ENCODE results near the gene DMKN.

Gene DMKN

GRCh38 chr19:35534803-35535480 is 21.5 kb upstream of the DMKN start:
- WGBS, 2 experiments (ENCODE audit: insufficient coverage in 2 of 2) = 85 to 94% methylated on average over 5 to 8 of the region's 10 CpGs
- H3K36me3 ChIP-seq (ENCODE audit: control insufficient read depth, insufficient read depth, low read length) = no peaks in the 10 kb centered on the region

GRCh38 chr19:35533822-35534392 is 20.5 kb upstream of the DMKN start:
- Histone ChIP-seq H3K36me3 (ENCODE audit: control insufficient read depth, insufficient read depth, low read length) (no peaks in the 10 kb centered on the region), H3K4me1 (ENCODE audit: control insufficient read depth, insufficient read depth, low read length, poor library complexity, severe bottlenecking) (no peaks in the 10 kb centered on the region), H3K4me3 (ENCODE audit: extremely low read depth, insufficient read depth, low read length, poor library complexity, severe bottlenecking) (no peak overlapping the region), H3K27ac (ENCODE audit: low read depth, low read length, severe bottlenecking) (no peak overlapping the region), H3K9me3 (ENCODE audit: control insufficient read depth, low read length) (no peaks in the 10 kb centered on the region)
- WGBS, 2 experiments (ENCODE audit: insufficient coverage in 2 of 2) = 85 to 86% methylated on average over 18 to 26 of the region's 30 CpGs

More at GRCh38 chr19:35534803-35535480, 21.5 kb upstream of the DMKN start:
- Histone ChIP-seq H3K4me1 (ENCODE audit: control insufficient read depth, insufficient read depth, low read length, poor library complexity, severe bottlenecking) (no peaks in the 10 kb centered on the region), H3K27ac (ENCODE audit: low read depth, low read length, severe bottlenecking) (no peak overlapping the region), H3K4me3 (ENCODE audit: extremely low read depth, insufficient read depth, low read length, poor library complexity, severe bottlenecking) (no peak overlapping the region), H3K9me3 (ENCODE audit: control insufficient read depth, low read length) (no peaks in the 10 kb centered on the region)

DNA sequence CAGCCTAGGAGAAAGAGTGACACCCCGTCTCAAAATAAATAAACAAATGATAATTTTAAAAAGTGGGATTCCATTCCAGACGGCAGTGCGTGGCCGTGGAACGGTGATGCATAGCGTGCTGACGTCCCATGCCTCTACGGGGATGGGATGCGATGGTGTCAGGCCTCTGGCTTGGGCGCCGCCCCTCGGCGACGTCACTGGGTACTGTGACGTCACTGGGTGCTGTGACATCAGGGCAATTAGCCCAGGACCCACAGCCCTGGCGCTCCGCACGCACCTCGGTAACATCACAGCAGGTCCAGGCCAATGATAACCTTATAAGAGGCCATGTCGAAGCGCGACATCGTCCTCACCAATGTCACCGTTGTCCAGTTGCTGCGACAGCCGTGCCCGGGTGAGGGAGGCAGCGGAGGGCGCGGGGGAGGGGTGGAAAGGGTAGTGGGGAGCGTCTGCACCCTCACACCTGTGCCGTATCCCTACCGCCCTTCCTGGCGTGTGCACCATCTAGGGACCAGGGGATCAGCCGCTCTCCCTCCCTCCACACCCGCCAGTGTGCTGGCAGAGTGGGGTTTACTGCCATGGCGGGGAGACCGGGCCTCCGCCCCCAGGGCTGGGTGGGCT is 19.9 kb upstream of the DMKN start, which contains the start of gene GAPDHS:
GAPDHS (plus strand) TSS at position 256 of the 621 bp plus-strand sequence; CDS start at position 328, 72 bp downstream.
- WGBS, 2 experiments (ENCODE audit: insufficient coverage in 2 of 2) = 89 to 95% methylated on average over 27 to 32 of the region's 39 CpGs
- Histone ChIP-seq H3K4me1 (ENCODE audit: control insufficient read depth, insufficient read depth, low read length, poor library complexity, severe bottlenecking) (no peaks in the 10 kb centered on the region), H3K36me3 (ENCODE audit: control insufficient read depth, insufficient read depth, low read length) (no peaks in the 10 kb centered on the region), H3K9me3 (ENCODE audit: control insufficient read depth, low read length) (no peaks in the 10 kb centered on the region), H3K4me3 (ENCODE audit: extremely low read depth, insufficient read depth, low read length, poor library complexity, severe bottlenecking) (no peak within 1 kb of the TSS), H3K27ac (ENCODE audit: low read depth, low read length, severe bottlenecking) (no peak within 1 kb of the TSS)

DNA sequence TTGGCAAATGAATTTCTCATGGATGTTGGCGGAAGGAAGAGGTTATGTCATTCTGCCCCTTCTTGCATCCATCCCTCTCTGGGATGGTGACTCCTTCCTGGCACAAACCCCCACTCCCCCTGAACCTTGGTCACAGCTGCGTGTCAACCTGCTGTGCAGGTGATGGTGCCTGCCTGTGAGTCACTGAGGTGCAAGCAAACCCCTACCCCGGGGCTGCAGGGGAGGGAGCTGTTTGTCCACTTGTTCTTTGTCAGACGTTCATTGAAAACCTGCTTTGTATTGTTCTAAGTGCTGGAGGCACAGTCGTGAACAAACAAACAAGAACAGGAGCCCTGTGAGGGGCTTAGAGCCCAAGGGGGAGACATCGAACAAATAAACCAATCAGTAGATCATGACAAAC is 17.8 kb upstream of the DMKN start:
- 32 to 57% methylated on average over 3 to 5 of the region's 6 CpGs for WGBS, 2 experiments (ENCODE audit: insufficient coverage in 2 of 2)
- Histone ChIP-seq H3K4me1 (ENCODE audit: control insufficient read depth, insufficient read depth, low read length, poor library complexity, severe bottlenecking) (no peaks in the 10 kb centered on the region), H3K9me3 (ENCODE audit: control insufficient read depth, low read length) (no peaks in the 10 kb centered on the region), H3K27ac (ENCODE audit: low read depth, low read length, severe bottlenecking) (no peak overlapping the region), H3K4me3 (ENCODE audit: extremely low read depth, insufficient read depth, low read length, poor library complexity, severe bottlenecking) (no peak overlapping the region), H3K36me3 (ENCODE audit: control insufficient read depth, insufficient read depth, low read length) (no peaks in the 10 kb centered on the region)

- no peak overlapping the region for H3K4me3 ChIP-seq (ENCODE audit: extremely low read depth, insufficient read depth, low read length, poor library complexity, severe bottlenecking)
- no peaks in the 10 kb centered on the region for H3K9me3 ChIP-seq (ENCODE audit: control insufficient read depth, low read length)
- H3K27ac ChIP-seq (ENCODE audit: low read depth, low read length, severe bottlenecking) = no peak overlapping the region
- 81 to 89% methylated on average over 16 to 18 of the region's 19 CpGs for WGBS, 2 experiments (ENCODE audit: insufficient coverage in 2 of 2)
- no peaks in the 10 kb centered on the region for H3K36me3 ChIP-seq (ENCODE audit: control insufficient read depth, insufficient read depth, low read length)
- no peaks in the 10 kb centered on the region for H3K4me1 ChIP-seq (ENCODE audit: control insufficient read depth, insufficient read depth, low read length, poor library complexity, severe bottlenecking)
These were observed 16.1 kb upstream of the DMKN start for GRCh38 chr19:35529241-35530218.

DNA sequence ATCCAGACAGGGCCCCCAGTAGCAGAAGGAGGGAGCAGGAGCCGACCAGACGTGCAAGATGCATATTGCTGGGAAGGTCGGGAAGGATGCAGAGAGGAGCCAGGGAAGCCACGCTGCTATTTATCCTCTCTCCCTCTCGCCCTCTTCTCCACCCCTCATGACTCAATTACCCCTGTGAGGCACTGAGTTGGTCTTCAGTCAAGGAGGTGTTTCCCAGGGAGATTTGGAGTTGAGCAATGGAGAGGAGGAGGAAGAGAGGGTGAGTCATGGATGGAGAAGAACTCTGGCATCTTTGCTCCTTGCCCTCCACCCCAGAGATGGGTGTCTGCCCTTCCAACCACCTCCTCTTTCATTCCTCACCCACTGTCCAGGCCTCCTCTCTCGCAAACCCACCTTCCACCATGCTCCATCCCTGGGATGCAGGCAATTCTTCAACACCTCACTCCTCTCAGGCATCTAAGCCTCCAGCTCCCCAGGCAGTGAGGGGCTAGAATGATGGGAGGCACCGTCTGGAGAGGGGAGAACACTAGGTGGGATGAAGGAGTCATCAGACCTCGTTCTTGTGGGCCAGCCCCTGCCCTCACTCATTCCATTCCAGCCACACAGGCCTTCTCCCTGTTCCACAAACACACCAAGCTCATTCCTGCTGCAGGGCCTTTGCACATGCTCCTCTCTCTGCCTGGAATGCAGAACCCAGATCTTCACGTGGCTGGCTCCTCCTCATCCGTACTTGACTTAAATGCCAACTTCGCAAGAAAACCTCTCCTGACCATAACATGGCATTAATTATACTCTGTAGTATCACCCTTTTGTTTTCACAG is 15.0 kb upstream of the DMKN start, which contains the start of gene SBSN:
SBSN (minus strand) TSS at position 94 of the 821 bp plus-strand sequence; CDS start at position 64, 30 bp downstream.
- 76 to 81% methylated on average over 3 to 4 of the region's 11 CpGs for WGBS, 2 experiments (ENCODE audit: insufficient coverage in 2 of 2)
- H3K27ac ChIP-seq (ENCODE audit: low read depth, low read length, severe bottlenecking) = no peak within 1 kb of the TSS
- H3K4me1 ChIP-seq (ENCODE audit: control insufficient read depth, insufficient read depth, low read length, poor library complexity, severe bottlenecking) = no peaks in the 10 kb centered on the region
- H3K36me3 ChIP-seq (ENCODE audit: control insufficient read depth, insufficient read depth, low read length) = no peaks in the 10 kb centered on the region
- H3K4me3 ChIP-seq (ENCODE audit: extremely low read depth, insufficient read depth, low read length, poor library complexity, severe bottlenecking) = no peak within 1 kb of the TSS
- no peaks in the 10 kb centered on the region for H3K9me3 ChIP-seq (ENCODE audit: control insufficient read depth, low read length)

- Histone ChIP-seq H3K9me3 (ENCODE audit: control insufficient read depth, low read length) (no peaks in the 10 kb centered on the region), H3K36me3 (ENCODE audit: control insufficient read depth, insufficient read depth, low read length) (no peaks in the 10 kb centered on the region), H3K27ac (ENCODE audit: low read depth, low read length, severe bottlenecking) (no peak overlapping the region), H3K4me3 (ENCODE audit: extremely low read depth, insufficient read depth, low read length, poor library complexity, severe bottlenecking) (no peak overlapping the region), H3K4me1 (ENCODE audit: control insufficient read depth, insufficient read depth, low read length, poor library complexity, severe bottlenecking) (no peaks in the 10 kb centered on the region)
- 82 to 87% methylated on average over 3 to 4 of the region's 4 CpGs for WGBS, 2 experiments (ENCODE audit: insufficient coverage in 2 of 2)
These were observed 12.4 kb upstream of the DMKN start for GRCh38 chr19:35525873-35526272.

- H3K27ac ChIP-seq (ENCODE audit: low read depth, low read length, severe bottlenecking) = no peak overlapping the region
- no peak overlapping the region for H3K4me3 ChIP-seq (ENCODE audit: extremely low read depth, insufficient read depth, low read length, poor library complexity, severe bottlenecking)
- 0 to 42% methylated on average over 1 to 10 of the region's 11 CpGs for WGBS, 2 experiments (ENCODE audit: insufficient coverage in 2 of 2)
- H3K9me3 ChIP-seq (ENCODE audit: control insufficient read depth, low read length) = no peaks in the 10 kb centered on the region
- H3K4me1 ChIP-seq (ENCODE audit: control insufficient read depth, insufficient read depth, low read length, poor library complexity, severe bottlenecking) = peaks cover under 1% of the 10 kb centered on the region
- H3K36me3 ChIP-seq (ENCODE audit: control insufficient read depth, insufficient read depth, low read length) = no peaks in the 10 kb centered on the region
These were observed 10.9 kb upstream of the DMKN start for GRCh38 chr19:35524181-35524837.

- H3K27ac ChIP-seq (ENCODE audit: low read depth, low read length, severe bottlenecking) = no peak overlapping the region
- no peaks in the 10 kb centered on the region for H3K36me3 ChIP-seq (ENCODE audit: control insufficient read depth, insufficient read depth, low read length)
- no peaks in the 10 kb centered on the region for H3K9me3 ChIP-seq (ENCODE audit: control insufficient read depth, low read length)
- H3K4me3 ChIP-seq (ENCODE audit: extremely low read depth, insufficient read depth, low read length, poor library complexity, severe bottlenecking) = no peak overlapping the region
- peaks cover 14% of the 10 kb centered on the region for H3K4me1 ChIP-seq (ENCODE audit: control insufficient read depth, insufficient read depth, low read length, poor library complexity, severe bottlenecking)
- WGBS, 2 experiments (ENCODE audit: insufficient coverage in 2 of 2) = 90 to 92% methylated on average over 7 to 8 of the region's 12 CpGs
These were observed 9.4 kb upstream of the DMKN start for GRCh38 chr19:35522745-35523327.

Data from mesodermal cell (in vitro differentiated cells).